Neuronal stem cell (in vitro differentiated cells): ENCODE data around the gene FCER2.

Experiments
- DNase-seq: peaks from one replicate; pipeline ENCODE4 v3.0.0-alpha.2; 2013; ENCODE audit warnings: low spot score
- H2AFZ ChIP-seq: one replicate; pipeline ENCODE4 v1.6.1; 2013; ENCODE audit warnings: mild to moderate bottlenecking, low read length, inconsistent platforms
- H2AK5ac ChIP-seq: 2 replicates; pipeline ENCODE4 v1.6.1; 2013; ENCODE audit warnings: low read depth, mild to moderate bottlenecking, inconsistent platforms, low read length, moderate library complexity, mixed read lengths
- H2BK120ac ChIP-seq: 2 replicates; pipeline ENCODE4 v1.6.1; 2013; ENCODE audit warnings: low read depth, mild to moderate bottlenecking, inconsistent platforms, low read length, moderate library complexity, mixed read lengths
- H2BK12ac ChIP-seq: one replicate; pipeline ENCODE4 v1.6.1; 2013; ENCODE audit warnings: low read length, inconsistent platforms
- H2BK15ac ChIP-seq: 2 replicates; pipeline ENCODE4 v1.6.1; 2013; ENCODE audit warnings: mild to moderate bottlenecking, low read length, inconsistent platforms, mixed read lengths
- H2BK5ac ChIP-seq: one replicate; pipeline ENCODE4 v1.6.1; 2013; ENCODE audit warnings: inconsistent platforms, mild to moderate bottlenecking, low read length, moderate library complexity
- H3K14ac ChIP-seq: one replicate; pipeline ENCODE4 v1.6.1; 2013; ENCODE audit warnings: low read length, inconsistent platforms
- H3K18ac ChIP-seq: 2 replicates; pipeline ENCODE4 v1.6.1; 2013; ENCODE audit warnings: low read length, inconsistent platforms
- H3K23ac ChIP-seq: 2 replicates; pipeline ENCODE4 v1.6.1; 2013; ENCODE audit warnings: low read depth, mild to moderate bottlenecking, mixed read lengths, low read length, inconsistent platforms; ENCODE audit not compliant: poor library complexity
- H3K27ac ChIP-seq: replicated peaks from 3 replicates; pipeline ENCODE4 v1.5.1; 2013; ENCODE audit warnings: low read length, inconsistent platforms
- H3K27me3 ChIP-seq, 3 experiments: 2 replicates each; pipeline ENCODE4 v1.6.1; 2013; ENCODE audit warnings: low read length in 3 of 3, mild to moderate bottlenecking in 2 of 3, inconsistent platforms in 1 of 3, low read depth in 1 of 3, mixed read lengths in 1 of 3, moderate library complexity in 1 of 3; ENCODE audit not compliant: control insufficient read depth in 3 of 3, insufficient read depth in 3 of 3
- H3K36me3 ChIP-seq, 2 donors: replicated peaks in 1 of 2; 2 replicates each; pipeline ENCODE4 v1.6.1; 2013; ENCODE audit warnings: low read length in 2 of 2; ENCODE audit not compliant: control insufficient read depth in 2 of 2, insufficient read depth in 2 of 2
- H3K4ac ChIP-seq: 2 replicates; pipeline ENCODE4 v1.6.1; 2013; ENCODE audit warnings: inconsistent platforms, mild to moderate bottlenecking, low read length, moderate library complexity
- H3K4me1 ChIP-seq, 2 donors: 1 replicate in 1 of 2; 2 replicates in 1 of 2; pipeline ENCODE4 v1.6.1; 2013; ENCODE audit warnings: low read length in 2 of 2, low read depth in 1 of 2; ENCODE audit not compliant: control insufficient read depth in 2 of 2, insufficient read depth in 1 of 2
- H3K4me2 ChIP-seq: one replicate; pipeline ENCODE4 v1.6.1; 2013; ENCODE audit warnings: mild to moderate bottlenecking, low read length, inconsistent platforms; ENCODE audit not compliant: insufficient read depth, poor library complexity, severe bottlenecking
- H3K4me3 ChIP-seq, 2 donors: 2 replicates each; pipeline ENCODE4 v1.5.1; 2013; ENCODE audit warnings: low read length in 2 of 2, mild to moderate bottlenecking in 2 of 2, inconsistent platforms in 1 of 2, moderate library complexity in 1 of 2
- H3K79me1 ChIP-seq: one replicate; pipeline ENCODE4 v1.6.1; 2013; ENCODE audit warnings: low read depth, mild to moderate bottlenecking, inconsistent platforms, low read length, moderate library complexity
- H3K9ac ChIP-seq: one replicate; pipeline ENCODE4 v1.6.1; 2013; ENCODE audit warnings: mild to moderate bottlenecking, low read depth, low read length, inconsistent platforms; ENCODE audit not compliant: poor library complexity
- H3K9me3 ChIP-seq, 2 donors: replicated peaks in 1 of 2; 2 replicates each; pipeline versions ENCODE3 to v1.6.1; 2013; ENCODE audit warnings: low read length in 2 of 2, mild to moderate bottlenecking in 2 of 2, inconsistent platforms in 1 of 2, low read depth in 1 of 2, mixed read lengths in 1 of 2, moderate library complexity in 1 of 2; ENCODE audit not compliant: control insufficient read depth in 2 of 2, insufficient read depth in 1 of 2
- H4K8ac ChIP-seq: one replicate; pipeline ENCODE4 v1.6.1; 2013; ENCODE audit warnings: low read depth, mild to moderate bottlenecking, inconsistent platforms, low read length, moderate library complexity
- H4K91ac ChIP-seq: one replicate; pipeline ENCODE4 v1.6.1; 2013; ENCODE audit warnings: low read length, low read depth, mild to moderate bottlenecking, inconsistent platforms; ENCODE audit not compliant: poor library complexity
- WGBS, 2 donors: extraction: QIAGEN DNeasy Blood & Tissue Kit; methylation state at CpG; one replicate each; pipeline ENCODE4 v1.1.7; 2013; ENCODE audit warnings: missing lambda C conversion rate in 2 of 2, mixed read lengths in 1 of 2; ENCODE audit not compliant: insufficient read length in 2 of 2, insufficient replicate concordance in 1 of 2; ENCODE audit errors: extremely low coverage in 2 of 2; 5-methylcytosine and 5-hydroxymethylcytosine counted together

Gene FCER2

GRCh38 chr19:7678971-7679751 lies 22.8 kb downstream of the FCER2 start:
- Histone ChIP-seq H3K4me1 (peaks cover 8 to 9% of the 10 kb centered on the region in 2 donors), H3K4me3 (no peak overlapping the region), H2BK120ac (no peak overlapping the region), H2AFZ (peak overlapping the region; percentile 20), H2BK12ac (no peak overlapping the region), H3K36me3 (peaks cover 13 to 21% of the 10 kb centered on the region in 2 donors), H2AK5ac (no peak overlapping the region), H4K8ac (peak overlapping the region; percentile 94), H3K9me3 (no peaks in the 10 kb centered on the region), H3K27ac (no peak overlapping the region), H3K14ac (no peak overlapping the region), H3K4ac (no peak overlapping the region), H3K79me1 (peaks cover 17% of the 10 kb centered on the region), H4K91ac (no peak overlapping the region), H3K4me2 (no peak overlapping the region), H2BK5ac (no peak overlapping the region), H2BK15ac (no peak overlapping the region), H3K18ac (no peak overlapping the region), H3K9ac (no peak overlapping the region), H3K23ac (no peak overlapping the region), H3K27me3 (peaks cover 0 to 11% (median 8%) of the 10 kb centered on the region in 3 experiments)
- WGBS, 2 donors = no CpG with 5 or more reads among the region's 30 CpGs
- DNase-seq = no peak

- no peak overlapping the region for H3K18ac ChIP-seq
- peak overlapping the region; percentile 87 for H2BK120ac ChIP-seq
- DNase-seq = no peak
- peaks cover 7 to 10% of the 10 kb centered on the region in 2 donors for H3K36me3 ChIP-seq
- peak overlapping the region; percentile 89 for H2BK15ac ChIP-seq
- H2BK5ac ChIP-seq = no peak overlapping the region
- H3K79me1 ChIP-seq = peaks cover 17% of the 10 kb centered on the region
- H3K9ac ChIP-seq = no peak overlapping the region
- peak overlapping the region in 1 of 2 donors; percentile 41 for H3K4me3 ChIP-seq
- peak overlapping the region; percentile 90 for H2AK5ac ChIP-seq
- H3K27ac ChIP-seq = no peak overlapping the region
- H3K14ac ChIP-seq = peak overlapping the region; percentile 38
- peak overlapping the region; percentile 92 for H4K8ac ChIP-seq
- peak overlapping the region; percentile 41 for H2AFZ ChIP-seq
- WGBS, 2 donors = no CpG with 5 or more reads among the region's 12 CpGs
- peak overlapping the region; percentile 65 for H3K23ac ChIP-seq
- peaks cover 8 to 9% of the 10 kb centered on the region in 2 donors for H3K4me1 ChIP-seq
- peaks cover 0 to 13% (median 8%) of the 10 kb centered on the region in 3 experiments for H3K27me3 ChIP-seq
- H3K4me2 ChIP-seq = no peak overlapping the region
- no peak overlapping the region for H4K91ac ChIP-seq
- peak overlapping the region; percentile 58 for H2BK12ac ChIP-seq
- no peak overlapping the region for H3K4ac ChIP-seq
- no peaks in the 10 kb centered on the region for H3K9me3 ChIP-seq
Observed at GRCh38 chr19:7677669-7678311, 24.1 kb downstream of the FCER2 start.

GRCh38 chr19:7676854-7677253 lies 25.1 kb downstream of the FCER2 start, which contains the start of gene MCEMP1:
MCEMP1 (plus strand) TSS chr19:7677090; CDS start chr19:7677121, 31 bp downstream.
- Histone ChIP-seq H2AFZ (peak within 1 kb of the TSS; percentile 41), H2BK12ac (no peak within 1 kb of the TSS), H2BK5ac (peak within 1 kb of the TSS; percentile 82), H2AK5ac (peak within 1 kb of the TSS; percentile 90), H3K79me1 (peaks cover 9% of the 10 kb centered on the region), H4K8ac (peak within 1 kb of the TSS; percentile 92), H3K4ac (no peak within 1 kb of the TSS), H3K27me3 (peaks cover 0 to 15% (median 10%) of the 10 kb centered on the region in 3 experiments), H3K4me2 (no peak within 1 kb of the TSS), H2BK120ac (peak within 1 kb of the TSS; percentile 87), H3K18ac (no peak within 1 kb of the TSS), H3K4me1 (peaks cover 5 to 9% of the 10 kb centered on the region in 2 donors), H3K36me3 (peaks cover 0 to under 1% of the 10 kb centered on the region in 2 donors), H3K4me3 (peak within 1 kb of the TSS in 1 of 2 donors; percentile 41), H3K14ac (peak within 1 kb of the TSS; percentile 38), H4K91ac (no peak within 1 kb of the TSS), H3K23ac (peak within 1 kb of the TSS; percentile 65), H2BK15ac (peak within 1 kb of the TSS; percentile 89), H3K9ac (no peak within 1 kb of the TSS), H3K9me3 (no peaks in the 10 kb centered on the region), H3K27ac (no peak within 1 kb of the TSS)
- DNase-seq = no peak
- WGBS, 2 donors = no CpG with 5 or more reads among the region's 10 CpGs

DNA sequence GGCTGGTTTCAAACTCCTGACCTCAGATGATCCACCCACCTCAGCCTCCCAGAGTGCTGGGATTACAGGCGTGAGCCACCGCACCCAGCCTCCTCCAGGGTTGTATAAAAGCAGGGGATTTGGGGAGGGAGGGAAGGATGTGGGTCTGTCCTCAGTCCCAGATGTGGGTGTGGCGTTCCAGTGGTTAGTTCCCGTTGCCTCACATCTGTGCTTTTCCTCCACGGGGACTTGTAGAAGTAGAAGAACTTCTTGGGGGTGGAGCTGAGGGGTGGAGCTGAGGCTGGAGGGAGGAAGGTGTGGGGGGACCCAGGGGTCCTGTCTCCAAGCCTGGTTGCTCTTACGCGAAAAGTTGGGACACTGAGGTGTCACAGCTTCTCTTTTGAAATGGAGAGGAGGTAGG lies 25.6 kb downstream of the FCER2 start:
- Histone ChIP-seq H2BK5ac (peak overlapping the region; percentile 82), H3K14ac (no peak overlapping the region), H3K4me2 (no peak overlapping the region), H3K27ac (no peak overlapping the region), H2BK120ac (no peak overlapping the region), H2BK15ac (no peak overlapping the region), H3K23ac (no peak overlapping the region), H2AFZ (no peak overlapping the region), H3K4me1 (peaks cover 4 to 6% of the 10 kb centered on the region in 2 donors), H3K9me3 (peaks cover 0 to 1% of the 10 kb centered on the region in 2 donors), H3K4me3 (no peak overlapping the region), H3K79me1 (peaks cover 7% of the 10 kb centered on the region), H3K9ac (no peak overlapping the region), H3K18ac (no peak overlapping the region), H3K36me3 (no peaks in the 10 kb centered on the region), H4K91ac (no peak overlapping the region), H3K4ac (no peak overlapping the region), H2BK12ac (no peak overlapping the region), H4K8ac (no peak overlapping the region), H2AK5ac (no peak overlapping the region), H3K27me3 (peaks cover 0 to 15% (median 12%) of the 10 kb centered on the region in 3 experiments)
- DNase-seq = no peak
- no CpG with 5 or more reads among the region's 7 CpGs for WGBS, 2 donors
